Measurements from ENCODE around the gene DGCR8.
"Not testable (repeated sequence)": the region's sequence is repeated elsewhere in the genome, so short reads cannot be mapped to it uniquely, and the experiment has no call there.

The DGCR8 gene

GRCh38 chr22:20066617-20067383 lies 13.2 kb upstream of the DGCR8 start:
- no peak for DNase-seq

- not testable (repeated sequence) for DNase-seq
These were observed 12.7 kb upstream of the DGCR8 start for GRCh38 chr22:20067384-20067682.

GRCh38 chr22:20068640-20069039 lies 11.4 kb upstream of the DGCR8 start:
- DNase-seq = no peak

- DNase-seq = no peak
These were observed 10.6 kb upstream of the DGCR8 start for GRCh38 chr22:20069331-20070042.

GRCh38 chr22:20071524-20071972 lies 8.5 kb upstream of the DGCR8 start:
- no peak for DNase-seq

GRCh38 chr22:20076627-20077172 lies 3.3 kb upstream of the DGCR8 start:
- DNase-seq = no peak

- peak; percentile 79 for DNase-seq
These were observed 369 bp downstream of the DGCR8 start for GRCh38 chr22:20080445-20080775.

- DNase-seq = peak; percentile 19
These were observed 974 bp downstream of the DGCR8 start for GRCh38 chr22:20080776-20081654.

GRCh38 chr22:20083157-20083890 lies 3.3 kb downstream of the DGCR8 start:
- no peak for DNase-seq

GRCh38 chr22:20083891-20084546 lies 4.0 kb downstream of the DGCR8 start:
- no peak for DNase-seq

- DNase-seq = peak; percentile 26
These were observed 4.7 kb downstream of the DGCR8 start for GRCh38 chr22:20084547-20085413.

GRCh38 chr22:20085651-20086050 lies 5.6 kb downstream of the DGCR8 start:
- DNase-seq = no peak

GRCh38 chr22:20086101-20086599 lies 6.1 kb downstream of the DGCR8 start:
- DNase-seq = no peak

- DNase-seq = no peak
These were observed 6.7 kb downstream of the DGCR8 start for GRCh38 chr22:20086763-20087162.

- DNase-seq = no peak
These were observed 7.5 kb downstream of the DGCR8 start for GRCh38 chr22:20087319-20088262.

- no peak for DNase-seq
These were observed 8.2 kb downstream of the DGCR8 start for GRCh38 chr22:20088263-20088648.

GRCh38 chr22:20089226-20089976 lies 9.4 kb downstream of the DGCR8 start:
- DNase-seq = no peak

- DNase-seq = no peak
These were observed 10.1 kb downstream of the DGCR8 start for GRCh38 chr22:20089977-20090729.

Data from CD4-positive, alpha-beta T cell treated with Interleukin-17A for 4 hours (primary cell).